Epithelial cell of proximal tubule (primary cell): ENCODE results near the gene ETV1. TPM values are rescaled to one million over a fixed set of nuclear protein-coding genes. Genes with fewer than 3 reads are reported as not detected.

Source experiments
- DNase-seq: peaks from one replicate; pipeline ENCODE4 v3.0.0-alpha.2; 2011; ENCODE audit warnings: low read depth
- H3K4me3 ChIP-seq: 2 replicates; pipeline ENCODE4 v1.5.1; 2011; ENCODE audit warnings: low read depth, mild to moderate bottlenecking, low read length
- total RNA-seq: library from RNA; depleted of rRNA; stranded (reverse); fragments of >200 nt; gene quantifications from 2 replicates; pipeline ENCODE4 v1.2.3, GENCODE V29; 2015
- TF ChIP-seq, protein P1 (sequence below): conservative IDR thresholded peaks from 2 replicates; pipeline ENCODE4 v1.5.1; 2012; ENCODE audit warnings: low read depth, mild to moderate bottlenecking, low read length

The ETV1 gene
- total RNA-seq, 1 donor from 2014 or later, result 5.1 TPM

DNA sequence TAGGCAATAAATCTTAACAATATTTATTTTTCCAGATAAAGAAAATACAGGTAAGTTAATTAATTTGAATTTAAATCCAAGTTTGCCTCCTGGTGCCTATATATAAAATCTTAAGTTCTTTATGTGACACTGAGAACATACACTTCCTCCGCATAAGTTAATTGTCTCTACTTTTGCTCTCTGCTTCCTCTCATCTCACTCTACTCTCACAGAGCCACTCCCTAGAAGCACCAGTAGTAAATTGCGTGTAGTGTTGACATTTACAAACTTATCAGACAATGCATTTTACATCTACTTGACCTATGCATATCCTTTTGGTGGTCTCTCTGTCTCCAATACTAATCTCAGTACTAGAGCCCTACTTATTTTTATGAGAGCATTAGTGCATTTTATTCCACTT, 144.5 kb downstream of the ETV1 start:
- DNase-seq, result no peak
- no peak overlapping the region for H3K4me3 ChIP-seq
- TF ChIP-seq, protein P1, sequence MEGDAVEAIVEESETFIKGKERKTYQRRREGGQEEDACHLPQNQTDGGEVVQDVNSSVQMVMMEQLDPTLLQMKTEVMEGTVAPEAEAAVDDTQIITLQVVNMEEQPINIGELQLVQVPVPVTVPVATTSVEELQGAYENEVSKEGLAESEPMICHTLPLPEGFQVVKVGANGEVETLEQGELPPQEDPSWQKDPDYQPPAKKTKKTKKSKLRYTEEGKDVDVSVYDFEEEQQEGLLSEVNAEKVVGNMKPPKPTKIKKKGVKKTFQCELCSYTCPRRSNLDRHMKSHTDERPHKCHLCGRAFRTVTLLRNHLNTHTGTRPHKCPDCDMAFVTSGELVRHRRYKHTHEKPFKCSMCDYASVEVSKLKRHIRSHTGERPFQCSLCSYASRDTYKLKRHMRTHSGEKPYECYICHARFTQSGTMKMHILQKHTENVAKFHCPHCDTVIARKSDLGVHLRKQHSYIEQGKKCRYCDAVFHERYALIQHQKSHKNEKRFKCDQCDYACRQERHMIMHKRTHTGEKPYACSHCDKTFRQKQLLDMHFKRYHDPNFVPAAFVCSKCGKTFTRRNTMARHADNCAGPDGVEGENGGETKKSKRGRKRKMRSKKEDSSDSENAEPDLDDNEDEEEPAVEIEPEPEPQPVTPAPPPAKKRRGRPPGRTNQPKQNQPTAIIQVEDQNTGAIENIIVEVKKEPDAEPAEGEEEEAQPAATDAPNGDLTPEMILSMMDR, result no peak

DNA sequence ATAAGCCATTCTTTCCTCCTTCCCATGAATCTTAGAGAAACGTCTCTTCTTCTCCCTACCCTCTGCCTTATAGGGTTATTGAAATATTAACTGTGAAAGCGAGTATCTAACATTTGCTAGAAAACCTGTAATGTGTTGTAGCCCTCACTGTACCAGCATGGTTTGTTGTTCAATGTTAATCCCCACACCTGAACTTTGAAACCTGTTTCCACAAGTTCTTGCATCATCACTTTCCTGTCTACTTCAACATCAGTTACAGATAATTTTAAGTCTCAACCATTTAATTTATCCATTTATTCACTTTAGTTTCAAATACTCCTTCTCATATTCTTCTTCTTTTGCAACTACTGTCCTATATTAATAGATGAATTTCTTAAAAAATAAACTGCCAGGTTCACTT, 148.2 kb downstream of the ETV1 start:
- H3K4me3 ChIP-seq, result no peak overlapping the region
- TF ChIP-seq, protein P1, result no peak
- no peak for DNase-seq
